GM12801 (cell line): Measurements from ENCODE around the gene ZFHX2.

ENCODE experiments used
- CTCF ChIP-seq: IDR thresholded peaks from one replicate; pipeline ENCODE4 v1.5.1; 2011; ENCODE audit warnings: control low read depth; ENCODE audit not compliant: insufficient read length; ENCODE audit errors: extremely low read depth

The ZFHX2 gene

GRCh38 chr14:23559010-23559925, 7.7 kb upstream of the ZFHX2 start:
- TF ChIP-seq CTCF, result no peak

- no peak for TF ChIP-seq CTCF
These were observed 6.9 kb upstream of the ZFHX2 start for GRCh38 chr14:23558346-23559009.

GRCh38 chr14:23557946-23558345, 6.4 kb upstream of the ZFHX2 start:
- TF ChIP-seq CTCF, result no peak

GRCh38 chr14:23557521-23557920, 6.0 kb upstream of the ZFHX2 start:
- no peak for TF ChIP-seq CTCF

GRCh38 chr14:23556700-23557440, 5.3 kb upstream of the ZFHX2 start:
- no peak for TF ChIP-seq CTCF

GRCh38 chr14:23555882-23556699, 4.5 kb upstream of the ZFHX2 start, which contains the start of gene THTPA:
Gene THTPA (plus strand): TSS chr14:23556271. CDS start chr14:23556758, 487 bp downstream.
- no peak for TF ChIP-seq CTCF
